ENCODE results near the gene PDCD7. TPM values are rescaled to one million over a fixed set of nuclear protein-coding genes. Genes with fewer than 3 reads are reported as not detected.
A peak's percentile ranks its signal among the peaks of the same experiment; 100 is the strongest.

The PDCD7 gene
- total RNA-seq, 1 donor from 2014 or later: 13.6 TPM

DNA sequence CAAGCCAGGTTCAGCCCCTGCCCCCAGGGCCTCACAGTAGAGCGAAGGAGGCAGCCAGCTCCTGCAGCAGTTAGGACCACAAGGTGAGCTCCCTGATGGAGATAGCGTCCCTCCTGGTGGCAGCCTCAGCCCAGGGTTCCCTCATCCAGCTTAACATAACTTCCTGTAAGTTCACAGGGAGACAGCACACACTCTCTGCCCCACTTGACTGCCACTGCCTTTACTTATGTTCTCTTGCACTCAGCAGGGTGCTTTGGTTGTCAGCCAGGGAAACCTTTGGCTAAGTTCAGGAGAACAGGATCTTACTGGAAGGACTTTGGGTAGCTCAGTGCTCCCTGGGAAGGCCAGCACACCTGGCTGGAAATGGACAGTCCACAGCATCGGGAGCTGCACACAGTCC lies 46.2 kb downstream of the PDCD7 start:
- Mint-ChIP-seq H3K36me3 (ENCODE audit: unreplicated experiment) (no peaks in the 10 kb centered on the region), H3K4me3 (ENCODE audit: unreplicated experiment) (no peak overlapping the region), H3K27ac (ENCODE audit: unreplicated experiment) (no peak overlapping the region), H3K9me3 (ENCODE audit: unreplicated experiment) (peaks cover 6% of the 10 kb centered on the region), H3K4me1 (ENCODE audit: low read depth, unreplicated experiment) (peaks cover 31% of the 10 kb centered on the region), H3K27me3 (ENCODE audit: unreplicated experiment) (peaks cover 4% of the 10 kb centered on the region)
- TF ChIP-seq, protein P1, sequence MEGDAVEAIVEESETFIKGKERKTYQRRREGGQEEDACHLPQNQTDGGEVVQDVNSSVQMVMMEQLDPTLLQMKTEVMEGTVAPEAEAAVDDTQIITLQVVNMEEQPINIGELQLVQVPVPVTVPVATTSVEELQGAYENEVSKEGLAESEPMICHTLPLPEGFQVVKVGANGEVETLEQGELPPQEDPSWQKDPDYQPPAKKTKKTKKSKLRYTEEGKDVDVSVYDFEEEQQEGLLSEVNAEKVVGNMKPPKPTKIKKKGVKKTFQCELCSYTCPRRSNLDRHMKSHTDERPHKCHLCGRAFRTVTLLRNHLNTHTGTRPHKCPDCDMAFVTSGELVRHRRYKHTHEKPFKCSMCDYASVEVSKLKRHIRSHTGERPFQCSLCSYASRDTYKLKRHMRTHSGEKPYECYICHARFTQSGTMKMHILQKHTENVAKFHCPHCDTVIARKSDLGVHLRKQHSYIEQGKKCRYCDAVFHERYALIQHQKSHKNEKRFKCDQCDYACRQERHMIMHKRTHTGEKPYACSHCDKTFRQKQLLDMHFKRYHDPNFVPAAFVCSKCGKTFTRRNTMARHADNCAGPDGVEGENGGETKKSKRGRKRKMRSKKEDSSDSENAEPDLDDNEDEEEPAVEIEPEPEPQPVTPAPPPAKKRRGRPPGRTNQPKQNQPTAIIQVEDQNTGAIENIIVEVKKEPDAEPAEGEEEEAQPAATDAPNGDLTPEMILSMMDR (IDR thresholded peaks at IDR 0.05; ENCODE audit: partially characterized antibody, unreplicated experiment): no peak
- no peak for DNase-seq

DNA sequence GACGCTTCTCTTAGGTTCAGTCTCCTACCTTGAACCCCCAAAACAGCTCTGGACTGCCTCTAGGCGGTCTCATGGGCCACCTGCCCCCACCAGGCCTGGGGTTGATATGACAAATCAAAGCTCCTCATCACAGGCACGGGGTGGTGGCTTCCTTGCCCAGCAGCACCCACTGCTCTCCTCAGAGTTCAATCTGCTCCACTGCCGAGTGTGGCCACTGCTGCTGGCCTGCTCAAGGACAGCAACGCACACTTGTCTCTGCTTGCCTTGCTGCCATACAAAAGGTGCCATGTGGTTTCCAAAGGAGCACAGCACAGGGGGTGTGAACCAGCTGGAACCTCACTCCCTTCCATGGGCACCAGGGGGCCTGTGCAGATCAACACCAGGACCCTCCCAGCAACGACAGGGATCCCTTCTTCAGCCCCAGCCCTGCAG lies 46.9 kb downstream of the PDCD7 start:
- no peak overlapping the region for H3K27ac Mint-ChIP-seq (ENCODE audit: unreplicated experiment)

DNA sequence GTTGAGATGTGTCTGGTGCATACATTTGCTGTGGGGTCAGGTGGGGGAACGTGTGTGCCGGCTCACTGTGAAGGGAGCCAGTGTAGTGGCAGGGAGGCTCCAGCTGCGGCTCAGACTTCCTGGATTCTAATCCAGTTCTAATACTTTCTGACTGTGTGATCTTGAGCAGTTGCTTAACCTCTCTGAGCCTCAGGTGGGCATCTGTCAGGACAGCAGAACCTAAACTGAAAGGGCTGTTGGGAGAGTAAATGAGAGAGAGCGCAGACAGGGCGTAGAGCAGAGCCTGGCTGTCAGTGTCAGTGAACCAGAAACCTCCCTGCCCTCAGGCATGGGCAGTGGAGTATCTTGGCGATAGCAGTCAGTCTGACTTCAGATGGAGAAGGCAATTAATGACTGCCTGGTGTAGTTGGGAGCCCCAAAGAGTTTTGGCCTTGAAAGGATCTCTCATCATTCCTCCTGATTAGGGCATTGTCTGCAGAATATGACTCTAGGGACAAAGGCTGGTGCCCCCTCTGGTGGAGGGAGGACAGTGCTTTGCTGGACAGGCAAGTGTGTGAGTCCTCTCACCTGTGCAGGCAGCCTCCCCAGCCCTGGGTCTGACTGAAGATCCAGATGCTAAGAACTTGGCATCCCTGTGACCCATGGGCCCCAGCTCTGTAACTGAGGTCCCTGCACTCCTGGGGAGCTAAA lies 47.5 kb downstream of the PDCD7 start:
- Mint-ChIP-seq H3K36me3 (ENCODE audit: unreplicated experiment) (no peaks in the 10 kb centered on the region), H3K4me3 (ENCODE audit: unreplicated experiment) (no peak overlapping the region), H3K4me1 (ENCODE audit: low read depth, unreplicated experiment) (peaks cover 37% of the 10 kb centered on the region), H3K9me3 (ENCODE audit: unreplicated experiment) (peaks cover 6% of the 10 kb centered on the region), H3K27ac (ENCODE audit: unreplicated experiment) (no peak overlapping the region), H3K27me3 (ENCODE audit: unreplicated experiment) (peaks cover 4% of the 10 kb centered on the region)
- TF ChIP-seq, protein P1 (IDR thresholded peaks at IDR 0.05; ENCODE audit: partially characterized antibody, unreplicated experiment): peak; percentile 64
- peak; percentile 58 for DNase-seq

More for the DNA sequence above, 46.9 kb downstream of the PDCD7 start:
- TF ChIP-seq, protein P1 (IDR thresholded peaks at IDR 0.05; ENCODE audit: partially characterized antibody, unreplicated experiment): peak; percentile 41
- Mint-ChIP-seq H3K27me3 (ENCODE audit: unreplicated experiment) (peaks cover 4% of the 10 kb centered on the region), H3K36me3 (ENCODE audit: unreplicated experiment) (no peaks in the 10 kb centered on the region), H3K9me3 (ENCODE audit: unreplicated experiment) (peaks cover 6% of the 10 kb centered on the region), H3K4me3 (ENCODE audit: unreplicated experiment) (no peak overlapping the region), H3K4me1 (ENCODE audit: low read depth, unreplicated experiment) (peaks cover 35% of the 10 kb centered on the region)
- DNase-seq: peak; percentile 51

DNA sequence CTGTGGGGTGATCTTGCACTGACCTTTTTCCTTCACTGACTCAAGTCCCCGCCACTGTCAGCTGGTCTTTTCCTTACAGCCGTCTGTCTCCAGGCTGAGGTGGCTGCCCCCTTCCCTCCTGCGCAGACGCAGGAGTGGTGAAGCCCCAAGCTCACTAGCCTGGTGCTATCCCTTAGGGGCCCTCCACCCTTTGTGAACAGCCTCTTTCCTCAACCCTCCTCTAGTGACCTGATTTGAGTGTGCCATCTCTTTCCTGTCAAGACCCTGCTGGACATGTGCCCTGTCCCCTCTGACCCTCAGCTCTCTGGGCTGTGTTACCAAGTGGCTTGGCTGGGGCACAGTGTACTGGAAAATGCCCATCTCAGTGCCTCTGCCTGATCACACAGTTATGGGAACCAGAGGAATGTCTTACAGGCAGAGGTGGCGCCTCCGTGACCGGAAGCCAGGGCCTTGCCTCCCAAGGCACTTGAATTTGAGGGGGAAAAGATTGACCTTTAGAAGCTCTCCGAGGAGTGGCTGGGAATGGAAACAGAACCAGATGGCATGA lies 48.3 kb downstream of the PDCD7 start:
- Mint-ChIP-seq H3K27me3 (ENCODE audit: unreplicated experiment) (peaks cover 4% of the 10 kb centered on the region), H3K9me3 (ENCODE audit: unreplicated experiment) (peaks cover 6% of the 10 kb centered on the region), H3K4me3 (ENCODE audit: unreplicated experiment) (peak overlapping the region; percentile 3), H3K36me3 (ENCODE audit: unreplicated experiment) (no peaks in the 10 kb centered on the region), H3K4me1 (ENCODE audit: low read depth, unreplicated experiment) (peaks cover 37% of the 10 kb centered on the region), H3K27ac (ENCODE audit: unreplicated experiment) (no peak overlapping the region)
- no peak for DNase-seq
- TF ChIP-seq, protein P1 (IDR thresholded peaks at IDR 0.05; ENCODE audit: partially characterized antibody, unreplicated experiment): no peak

Measured in glutamatergic neuron (in vitro differentiated cells).